HG03565 (cell line): ENCODE measurements around the gene DNAAF3.
"Not testable (repeated sequence)": the region's sequence is repeated elsewhere in the genome, so short reads cannot be mapped to it uniquely, and the experiment has no call there.

Source experiments
- ATAC-seq: cut with Tn5 transposase; IDR thresholded peaks from one replicate; pipeline ENCODE4 v1.9.1; 2021; ENCODE audit warnings: mild to moderate bottlenecking, moderate library complexity; ENCODE audit not compliant: unreplicated experiment

Gene DNAAF3

DNA sequence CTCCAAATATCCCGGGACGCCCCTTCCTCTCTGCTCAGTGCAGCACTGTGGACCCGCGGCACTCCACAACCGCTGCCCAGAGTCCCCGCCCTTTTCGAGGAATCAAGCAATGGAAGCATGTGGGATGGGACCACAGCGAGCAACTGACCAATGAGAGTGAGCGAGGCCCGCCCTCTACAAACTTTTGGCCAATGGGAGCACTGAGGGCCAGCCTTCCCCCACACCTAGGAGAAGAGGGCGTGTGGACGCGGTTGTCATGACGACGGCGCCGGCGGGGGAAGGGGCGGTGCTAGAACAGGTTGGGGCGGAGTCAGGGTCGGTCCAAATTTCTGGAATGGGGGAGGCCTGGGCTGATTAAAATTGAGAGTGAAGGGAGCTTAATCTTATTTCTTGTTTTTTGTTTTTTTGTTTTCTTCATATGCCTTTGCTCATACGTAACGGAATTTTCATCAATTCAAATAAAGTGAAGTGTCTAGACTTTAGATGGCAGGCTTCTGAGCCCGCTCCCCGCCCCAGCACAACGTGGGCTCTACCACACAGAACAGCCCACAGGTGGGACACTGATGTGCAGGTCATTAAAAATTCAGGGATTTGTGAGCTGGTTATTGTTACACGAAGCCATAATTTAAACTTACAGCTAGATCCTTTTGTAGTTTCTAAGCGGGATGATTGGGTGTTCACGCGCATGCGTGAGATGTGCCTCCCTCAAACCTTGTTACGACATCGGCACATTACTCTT lies at the start of gene DNAAF3:
Gene DNAAF3 (minus strand): TSS at position 84 of the 739 bp plus-strand sequence. CDS start 200 bp downstream, outside the sequence.
- peak; percentile 43 for ATAC-seq

DNA sequence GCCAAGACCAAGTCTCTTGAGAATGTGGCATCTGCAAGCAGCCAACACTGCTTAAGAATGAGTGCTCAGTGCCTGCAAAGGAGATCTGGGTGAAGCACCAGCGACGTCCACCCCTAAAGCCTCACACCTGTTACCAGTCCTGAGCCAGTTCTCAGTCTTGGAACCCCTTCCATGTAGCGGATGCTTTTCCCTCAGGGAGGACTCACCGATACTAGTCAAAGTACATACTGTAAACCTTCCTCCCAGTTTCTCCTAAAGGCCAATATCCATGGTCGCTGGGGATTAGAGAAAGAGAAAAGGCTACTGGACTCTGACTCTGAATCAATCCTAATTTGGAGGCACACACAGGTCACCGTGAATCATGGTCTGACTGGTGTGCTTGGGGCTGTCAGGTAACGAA lies 47.1 kb upstream of the DNAAF3 start:
- ATAC-seq: no peak

DNA sequence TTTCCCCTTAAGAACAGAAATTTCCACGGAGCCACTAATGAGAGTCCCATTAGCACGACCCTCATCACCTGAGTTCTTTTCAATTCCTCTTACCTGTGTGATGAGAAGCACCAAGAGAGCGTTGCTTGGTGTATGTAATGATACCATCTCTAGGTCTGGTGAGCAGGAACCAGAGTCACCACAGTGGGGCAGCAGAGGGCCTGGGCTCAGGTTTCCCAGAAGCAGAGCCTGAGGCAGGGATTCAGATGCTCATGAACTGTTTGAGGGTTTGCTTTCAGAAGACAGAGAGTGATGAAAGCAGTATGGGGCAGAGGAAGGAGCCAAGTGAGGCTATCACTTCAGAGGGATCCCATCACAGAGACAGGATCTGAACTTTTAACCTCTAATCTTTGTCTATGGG lies 46.0 kb upstream of the DNAAF3 start:
- ATAC-seq: no peak

DNA sequence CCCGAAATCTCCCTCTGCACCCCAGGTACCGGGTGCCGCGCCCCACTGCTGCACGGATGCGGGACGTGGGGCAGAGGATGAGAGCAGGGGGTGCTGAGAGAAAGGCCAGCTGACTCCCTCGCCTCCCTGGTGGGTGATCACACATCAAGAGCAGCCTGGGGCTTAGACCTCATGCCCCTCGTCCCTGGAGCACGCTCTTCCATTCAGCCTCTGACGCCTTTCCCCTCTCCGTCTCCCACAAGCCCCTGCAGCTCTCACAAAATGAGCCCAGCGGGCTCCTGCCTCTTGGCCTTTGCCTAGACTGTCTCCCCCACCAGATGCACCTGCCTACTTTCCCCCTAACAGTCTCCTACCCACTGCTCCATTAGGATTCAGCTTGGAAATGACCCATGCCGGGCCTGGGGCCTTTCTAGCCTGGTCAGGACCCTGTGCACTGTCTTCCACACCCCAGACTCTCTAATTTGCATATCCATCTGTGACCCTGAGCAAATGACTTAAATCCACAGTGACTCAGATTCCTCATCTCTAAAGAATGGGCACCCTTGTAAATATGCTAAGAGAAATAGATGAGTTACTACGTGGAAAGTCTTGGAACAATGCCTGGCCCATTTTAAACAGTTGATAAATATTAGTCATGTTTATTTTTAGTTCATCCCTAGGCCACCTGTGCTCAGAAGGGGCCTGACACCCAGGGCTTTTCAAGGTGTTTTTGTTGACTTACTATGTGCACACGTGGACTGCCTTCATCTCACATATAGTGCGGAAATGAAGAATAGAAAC lies 43.5 kb upstream of the DNAAF3 start:
- ATAC-seq: no peak

DNA sequence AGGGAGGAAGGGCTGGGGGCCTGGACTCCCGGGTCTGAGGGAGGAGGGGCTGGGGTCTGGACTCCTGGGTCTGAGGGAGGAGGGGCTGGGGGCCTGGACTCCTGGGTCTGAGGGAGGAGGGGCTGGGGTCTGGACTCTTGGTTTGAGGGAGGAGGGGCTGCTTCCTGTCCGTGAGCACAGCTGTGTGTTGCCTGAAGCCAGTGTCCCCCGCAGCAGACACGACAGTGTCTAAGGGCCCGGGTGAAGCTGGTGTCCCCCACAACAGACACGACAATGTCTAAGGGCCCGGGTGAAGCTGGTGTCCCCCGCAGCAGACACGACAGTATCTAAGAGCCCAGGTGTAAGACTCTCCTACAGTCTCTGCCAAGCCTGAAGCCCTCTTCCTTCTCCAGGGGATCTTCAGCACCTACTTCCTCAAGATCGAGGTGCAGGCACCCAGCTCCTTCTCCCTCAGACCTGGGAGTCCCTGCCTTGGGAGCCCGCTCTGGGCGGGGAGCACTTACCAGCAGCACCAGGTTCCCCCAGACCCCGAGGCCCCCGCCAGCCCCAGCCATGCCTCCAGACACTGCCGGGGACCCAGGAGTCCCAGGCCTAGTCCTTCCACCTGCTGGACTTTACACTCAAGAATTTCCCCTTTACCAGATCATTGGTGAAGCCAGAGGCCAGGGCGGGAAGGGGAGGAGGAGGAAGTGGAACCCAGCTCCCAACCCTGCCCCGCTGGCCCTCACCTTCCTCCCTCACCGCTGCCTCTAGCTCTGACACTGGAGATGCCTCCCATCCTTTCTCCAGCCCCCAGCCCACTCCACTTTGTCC lies 42.7 kb upstream of the DNAAF3 start, which contains the start of gene PTPRH:
Gene PTPRH (minus strand): TSS at position 622 of the 813 bp plus-strand sequence. CDS start 68 bp downstream, at position 554.
- ATAC-seq: no peak

DNA sequence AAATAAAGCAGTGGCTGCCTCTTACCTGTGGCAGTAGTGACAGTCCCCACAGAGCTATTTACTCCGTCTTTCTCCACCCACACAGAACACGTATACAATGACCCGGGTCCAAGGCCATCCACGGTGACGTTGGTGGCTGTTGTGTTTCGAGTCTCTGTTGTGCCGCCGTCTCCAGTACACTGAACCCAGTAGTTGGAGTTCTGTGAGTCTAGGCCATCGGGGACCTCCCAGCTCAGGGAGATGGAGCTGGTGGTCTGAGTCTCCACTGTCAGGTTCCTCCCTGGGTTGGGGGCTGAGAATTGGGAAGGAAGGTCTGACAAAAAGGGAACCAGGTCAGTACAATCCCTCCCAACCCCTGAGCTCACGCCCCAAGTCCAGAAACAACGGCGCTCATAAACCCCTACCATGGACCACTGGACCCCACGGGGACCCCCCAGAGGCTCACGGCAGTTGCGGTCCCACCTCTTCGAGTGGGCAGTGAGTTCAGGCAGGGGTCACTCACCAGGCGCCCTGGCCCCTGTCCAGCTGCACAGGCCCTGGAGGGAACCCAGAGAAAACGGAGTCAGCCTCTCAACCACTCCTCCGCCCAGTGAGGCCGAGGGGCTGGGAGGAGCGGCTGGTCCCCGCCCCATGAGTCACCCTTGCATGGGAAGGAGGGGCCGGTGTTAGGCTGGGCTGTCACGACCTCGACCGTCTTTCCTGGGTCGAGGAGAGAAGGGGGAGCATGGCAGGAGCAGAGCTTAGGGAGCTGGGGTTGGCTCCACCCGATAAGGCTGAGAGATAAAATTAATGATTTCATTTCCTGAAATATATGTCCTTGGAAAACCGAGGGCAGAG lies 40.5 kb upstream of the DNAAF3 start:
- no peak for ATAC-seq

DNA sequence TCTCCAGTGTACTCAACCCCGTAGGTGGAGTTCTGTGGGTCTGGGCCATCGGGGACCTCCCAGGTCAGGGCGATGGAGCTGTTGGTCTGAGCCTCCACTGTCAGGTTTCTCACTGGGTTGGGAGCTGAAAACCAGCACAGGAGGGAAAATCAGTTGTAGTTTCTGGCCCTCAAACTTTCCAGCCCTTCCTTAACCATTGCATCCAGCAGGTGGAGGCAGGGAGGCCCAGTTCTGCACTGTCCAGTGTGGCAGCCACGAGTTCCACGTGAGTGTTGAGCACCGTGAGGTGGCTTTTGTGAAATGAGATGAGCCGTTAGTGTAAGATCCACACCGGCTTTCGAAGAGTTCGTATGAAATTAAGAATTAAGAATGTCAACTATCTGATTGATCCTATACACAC lies 35.8 kb upstream of the DNAAF3 start:
- ATAC-seq: not testable (repeated sequence)

DNA sequence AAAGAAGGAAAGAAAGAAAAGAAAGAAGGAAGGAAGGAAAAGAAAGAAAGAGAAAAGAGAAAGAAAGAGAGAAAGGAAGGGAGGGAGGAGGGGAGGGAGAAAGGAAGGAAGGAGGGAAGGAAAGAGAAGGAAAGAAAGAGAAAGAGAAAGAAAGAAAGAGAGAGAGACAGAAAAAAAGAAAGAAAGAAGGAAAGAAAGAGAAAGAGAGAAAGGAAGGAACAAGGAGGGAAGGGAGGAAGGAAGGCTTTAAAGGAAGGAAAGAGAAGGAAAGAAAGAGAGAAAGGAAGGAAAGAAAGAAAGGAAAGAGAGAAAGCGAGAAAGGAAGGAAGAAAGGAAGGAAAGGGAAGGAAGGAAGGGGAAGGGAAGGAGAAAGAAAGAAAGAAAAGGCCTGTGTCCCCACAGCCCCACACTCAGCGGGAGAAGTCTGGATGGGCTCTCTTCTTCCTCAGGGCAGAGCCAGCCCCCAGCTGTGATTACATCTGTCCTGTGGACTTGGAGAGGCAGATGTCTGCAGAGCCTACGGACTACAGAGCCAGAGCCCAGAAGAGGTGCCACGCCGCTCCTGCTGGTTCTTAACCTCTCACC lies 33.3 kb upstream of the DNAAF3 start:
- no peak for ATAC-seq

DNA sequence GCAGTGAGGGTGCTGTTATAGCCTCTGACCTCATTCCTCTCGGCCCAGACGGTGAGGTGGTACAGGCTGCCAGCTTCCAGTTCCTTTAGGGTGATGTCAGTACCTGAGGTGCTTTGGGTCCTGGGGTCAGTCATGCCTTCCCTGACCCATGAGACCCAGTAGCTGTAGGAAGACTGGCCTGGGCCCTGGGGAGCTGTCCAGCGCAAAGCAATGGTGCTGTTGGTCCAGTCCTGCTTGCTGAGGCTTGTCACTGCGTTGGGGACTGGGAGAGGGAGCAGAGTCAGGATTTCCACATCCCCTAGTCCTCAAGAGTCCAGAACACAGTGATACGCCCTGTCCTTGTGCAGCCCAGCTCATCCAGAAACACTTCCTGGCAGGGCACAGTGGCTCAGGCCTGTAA lies 32.2 kb upstream of the DNAAF3 start:
- ATAC-seq: no peak

DNA sequence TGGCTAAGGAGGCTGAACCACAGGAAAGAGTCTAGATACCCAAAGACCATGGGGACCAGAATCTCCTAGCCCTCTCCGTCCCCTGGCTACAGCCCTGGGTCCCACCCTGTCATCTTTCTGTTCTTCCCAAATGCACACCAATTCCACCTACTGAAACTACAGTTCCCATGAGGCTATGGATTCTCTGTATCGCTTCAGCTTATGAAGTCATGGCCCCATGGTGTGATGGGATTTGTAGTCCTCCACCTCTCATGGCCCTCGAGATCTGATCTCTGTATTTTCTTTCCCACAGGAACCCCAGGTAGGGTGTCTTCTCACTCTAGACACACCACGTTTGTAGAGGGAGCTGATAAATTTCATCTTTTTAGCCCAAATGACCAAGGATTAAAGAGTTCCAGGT lies 31.1 kb upstream of the DNAAF3 start:
- ATAC-seq: no peak

DNA sequence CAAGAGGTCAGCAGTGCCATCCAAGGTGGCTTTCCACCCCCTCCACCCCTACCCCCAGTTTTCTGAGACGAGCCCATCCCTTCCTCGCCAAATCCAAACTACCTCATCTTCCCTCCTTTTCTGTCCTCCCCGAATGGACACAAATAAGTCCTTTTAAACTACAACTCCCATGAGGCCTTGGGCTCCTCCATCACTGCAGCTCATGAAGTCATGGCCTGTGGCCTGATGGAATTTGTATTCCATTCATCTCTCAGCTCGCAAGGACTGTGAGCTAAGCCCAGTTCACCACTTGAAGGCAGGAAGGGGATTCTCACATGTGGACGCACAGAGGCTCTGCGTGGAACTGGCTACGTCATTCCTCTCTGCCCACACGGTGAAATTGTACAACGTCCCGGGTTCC lies 30.4 kb upstream of the DNAAF3 start:
- ATAC-seq: no peak

DNA sequence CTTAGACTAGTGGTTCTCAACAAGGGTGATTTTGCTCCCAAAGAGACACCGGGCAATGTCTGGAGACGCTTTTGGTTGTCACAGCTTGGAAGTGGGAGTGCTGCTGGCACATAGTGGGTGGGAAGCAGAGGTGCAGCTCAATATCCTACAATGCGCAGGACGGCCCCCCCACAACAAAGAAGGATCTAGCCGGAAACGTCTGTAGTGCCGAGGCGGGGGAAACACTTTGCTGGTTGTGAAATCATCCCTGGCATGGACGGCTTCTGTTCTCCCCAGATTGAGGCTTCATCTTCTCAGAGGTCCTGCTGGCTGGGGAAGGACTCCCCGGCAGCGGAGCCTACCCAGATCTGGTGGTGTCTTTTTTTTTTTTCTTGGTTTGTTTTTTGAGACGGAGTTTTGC lies 27.1 kb upstream of the DNAAF3 start:
- ATAC-seq: no peak

DNA sequence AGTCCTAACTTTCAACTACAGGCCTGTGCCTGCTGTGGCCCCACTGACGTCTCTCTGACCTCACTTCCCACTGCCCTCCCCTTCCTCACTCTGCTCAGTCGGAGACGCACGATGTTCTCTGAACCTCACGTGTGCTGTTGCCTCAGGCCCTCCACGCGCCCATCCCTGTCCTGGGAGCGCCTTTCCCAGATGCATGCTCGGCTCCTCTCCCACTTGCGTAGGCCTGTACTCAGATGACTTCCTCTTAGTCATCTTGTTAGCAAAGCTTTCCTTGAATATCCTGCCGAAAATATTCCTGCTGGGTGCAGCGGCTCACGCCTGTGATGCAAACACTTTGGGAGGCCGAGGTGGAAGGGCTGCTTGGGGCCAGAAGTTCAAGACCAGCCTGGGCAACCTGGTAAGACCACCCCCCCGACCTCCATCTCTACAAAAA lies 23.0 kb upstream of the DNAAF3 start:
- ATAC-seq: no peak

DNA sequence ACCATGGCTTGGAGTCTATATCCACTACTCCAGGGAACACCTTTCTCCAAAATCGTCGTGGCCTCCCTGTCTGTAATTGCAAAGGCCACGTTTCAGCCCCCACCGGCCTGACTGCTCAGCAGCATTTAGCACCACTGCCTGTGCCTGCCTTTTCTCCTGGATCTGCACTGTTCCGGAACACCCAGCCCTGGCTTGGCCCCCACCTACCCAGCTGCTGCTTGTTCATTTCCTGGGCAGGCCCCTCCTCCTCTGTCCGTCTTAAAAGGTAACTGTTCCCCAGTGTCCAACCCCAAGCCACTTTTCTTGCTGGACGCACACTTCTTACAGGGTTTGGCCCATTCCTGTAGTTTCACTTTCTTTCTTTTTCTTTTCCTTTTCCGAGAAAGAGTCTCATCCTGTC lies 22.2 kb upstream of the DNAAF3 start:
- no peak for ATAC-seq

DNA sequence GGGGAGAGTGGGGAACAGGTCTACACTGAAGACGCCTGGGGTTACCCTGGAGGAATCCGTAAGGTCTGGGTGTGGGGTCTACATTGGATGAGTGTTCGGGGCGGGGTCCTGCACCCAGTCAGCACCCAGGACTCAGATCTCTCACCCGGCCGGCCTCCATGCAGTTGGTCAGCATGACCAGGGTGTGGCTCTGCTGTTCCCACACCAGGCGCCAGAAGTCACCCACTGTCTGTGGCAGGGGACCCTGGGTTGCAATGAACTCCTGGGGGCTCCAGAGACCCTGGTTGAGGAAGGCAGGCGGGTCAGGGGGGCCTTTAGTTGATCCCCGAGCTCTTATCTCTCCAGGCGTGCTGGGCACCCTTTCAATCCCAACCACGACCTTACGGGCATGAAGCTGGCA lies 19.7 kb upstream of the DNAAF3 start:
- ATAC-seq: no peak

DNA sequence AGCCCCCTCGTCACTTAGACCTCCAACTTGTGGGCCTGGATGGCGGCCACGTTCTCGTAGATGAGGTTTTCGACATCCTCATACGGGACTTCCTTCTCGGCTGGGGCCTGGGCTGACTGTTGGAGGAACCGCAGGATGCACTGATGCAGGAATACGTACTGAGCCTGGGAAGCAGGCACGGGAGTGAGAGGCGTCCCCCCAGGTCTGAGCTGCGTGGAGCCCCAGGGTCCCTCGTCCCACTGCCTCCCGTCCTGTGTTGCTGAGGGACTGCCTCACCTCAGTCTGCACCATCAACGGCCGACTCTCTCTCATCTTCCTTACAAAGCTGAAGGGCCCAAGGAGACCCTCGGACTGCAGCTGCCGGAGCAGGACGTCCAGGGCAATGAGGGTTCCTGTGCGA lies 15.3 kb upstream of the DNAAF3 start:
- no peak for ATAC-seq

DNA sequence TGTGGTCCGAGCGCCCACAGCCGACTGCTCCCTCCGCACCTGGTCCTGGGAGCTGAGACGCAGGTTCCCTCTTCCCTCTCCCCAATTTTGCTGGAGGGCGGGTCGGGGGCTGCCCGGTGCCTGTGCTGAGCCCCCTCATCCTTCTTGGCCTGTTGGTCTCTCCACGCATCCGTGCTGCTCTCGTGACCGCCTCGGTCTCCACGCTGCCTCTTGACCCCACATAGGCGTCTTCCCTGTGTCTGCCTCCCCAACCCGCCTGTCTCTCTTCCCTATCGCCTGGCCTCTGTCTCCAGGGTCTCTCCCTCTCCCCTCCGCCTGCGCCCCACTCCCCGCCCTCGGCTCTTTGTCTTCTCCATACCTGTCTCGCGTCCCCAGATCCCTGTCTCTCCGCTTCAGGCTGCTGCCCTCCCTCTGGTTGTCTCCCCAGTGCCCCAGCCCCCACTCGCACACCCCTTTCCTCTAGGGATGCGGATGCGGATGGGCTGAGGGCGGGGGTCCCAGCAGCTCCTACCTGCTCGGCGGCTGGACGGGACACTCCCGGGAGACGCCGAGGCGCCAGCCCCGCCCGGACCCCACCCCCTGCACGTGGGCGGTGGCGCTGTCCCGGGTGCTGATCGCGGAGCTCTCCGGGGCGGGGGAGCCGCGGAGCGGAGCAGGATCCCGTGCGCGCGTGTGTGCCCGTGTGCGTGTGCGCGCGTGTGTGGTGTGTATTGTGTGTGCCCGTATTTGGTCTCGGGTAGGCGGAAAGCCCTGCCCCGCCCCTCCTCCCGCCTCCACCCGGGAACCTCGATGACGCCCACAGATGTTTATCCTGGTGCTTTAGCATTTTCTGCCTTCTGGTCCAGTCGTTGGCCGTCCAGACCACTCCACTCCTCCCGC lies 13.4 kb upstream of the DNAAF3 start, which contains the start of gene SYT5:
Gene SYT5 (minus strand): TSS at position 684 of the 879 bp plus-strand sequence. CDS start 1,248 bp downstream, outside the sequence.
- no peak for ATAC-seq

DNA sequence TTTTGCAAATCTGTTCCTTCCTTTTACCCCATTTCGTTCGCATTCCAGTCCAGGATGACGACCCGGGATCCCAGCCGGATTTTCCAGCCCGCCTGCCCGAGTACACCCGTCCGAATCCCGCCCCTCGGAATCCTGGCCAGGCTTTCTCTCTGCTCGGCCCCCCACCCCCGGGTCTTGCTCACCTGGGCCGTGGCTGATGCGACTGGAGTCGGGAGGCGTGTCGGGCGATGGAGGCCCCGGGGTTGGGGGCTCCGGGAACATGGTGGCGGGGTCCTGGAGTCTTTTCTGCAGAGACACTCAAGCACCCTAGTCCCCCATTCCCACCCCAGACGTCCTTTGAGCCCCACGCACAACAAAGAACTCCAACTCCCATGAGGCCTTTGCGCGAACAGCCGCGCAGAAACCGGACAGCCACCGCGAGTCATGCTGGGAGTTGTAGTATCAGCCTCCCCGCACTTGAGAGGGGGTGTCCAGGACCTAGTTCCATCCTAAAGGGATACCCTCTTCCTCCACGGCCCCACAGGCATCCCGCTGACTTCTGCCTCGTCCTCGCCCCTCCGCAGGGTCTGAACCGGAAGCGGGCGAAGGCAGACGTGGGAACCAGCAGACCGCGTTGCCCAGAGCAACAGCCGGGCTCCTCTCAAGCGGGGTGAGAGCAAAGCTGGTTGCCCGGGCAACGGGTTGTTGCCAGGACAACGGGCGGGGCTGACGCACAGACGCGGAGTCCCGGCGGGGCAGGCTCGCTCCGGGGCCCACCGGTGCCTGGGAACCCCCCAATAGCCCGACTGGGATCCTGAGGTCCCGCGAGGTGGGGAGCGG lies 12.6 kb upstream of the DNAAF3 start:
- ATAC-seq: peak; percentile 79
